OCI-LY1 (cell line): Measurements from ENCODE around the gene OSER1.

Experiments used
- H2AFZ ChIP-seq: fragments of 200-600 bp; sonication (generic), shearing (Covaris generic); 2 replicates; pipeline ENCODE4 v1.6.0; 2014; ENCODE audit warnings: antibody characterized with exemption, mild to moderate bottlenecking, low read length
- H3F3A ChIP-seq: fragments of 200-600 bp; sonication (generic), shearing (Covaris generic); 2 replicates; pipeline ENCODE4 v1.6.0; 2014; ENCODE audit warnings: mild to moderate bottlenecking, antibody characterized with exemption, low read length, moderate library complexity; ENCODE audit not compliant: insufficient read depth
- H3K27ac ChIP-seq: fragments of 200-600 bp; sonication (generic); 2 replicates; pipeline ENCODE4 v1.5.1; 2014; ENCODE audit warnings: low read length, mixed run types, mild to moderate bottlenecking, low read depth; ENCODE audit not compliant: poor library complexity, severe bottlenecking
- H3K27me3 ChIP-seq: fragments of 200-600 bp; sonication (generic); 2 replicates; pipeline ENCODE4 v1.6.0; 2014; ENCODE audit warnings: antibody characterized with exemption, mild to moderate bottlenecking, low read length, moderate library complexity; ENCODE audit not compliant: insufficient read depth
- H3K36me3 ChIP-seq: fragments of 200-600 bp; sonication (generic); 2 replicates; pipeline ENCODE4 v1.6.1; 2014; ENCODE audit warnings: mild to moderate bottlenecking, antibody characterized with exemption, low read length, moderate library complexity, mixed read lengths; ENCODE audit not compliant: insufficient read depth
- H3K4me1 ChIP-seq: fragments of 200-600 bp; sonication (generic); 2 replicates; pipeline ENCODE4 v1.5.1; 2014; ENCODE audit warnings: mild to moderate bottlenecking, low read length, moderate library complexity; ENCODE audit not compliant: insufficient read depth, severe bottlenecking
- H3K4me2 ChIP-seq: fragments of 200-600 bp; sonication (generic), shearing (Covaris generic); 2 replicates; pipeline ENCODE4 v1.6.1; 2014; ENCODE audit warnings: low read length
- H3K4me3 ChIP-seq: fragments of 200-600 bp; sonication (generic); 2 replicates; pipeline ENCODE4 v1.5.1; 2014; ENCODE audit warnings: low read length, low read depth, mild to moderate bottlenecking, mixed read lengths; ENCODE audit not compliant: poor library complexity, severe bottlenecking
- H3K79me2 ChIP-seq: fragments of 200-600 bp; shearing (Covaris generic); 2 replicates; pipeline ENCODE4 v1.6.1; 2016; ENCODE audit warnings: mixed run types, low read length, mixed read lengths; ENCODE audit not compliant: insufficient read depth
- H3K9ac ChIP-seq: fragments of 200-600 bp; sonication (generic), shearing (Covaris generic); 2 replicates; pipeline ENCODE4 v1.6.1; 2014; ENCODE audit warnings: mild to moderate bottlenecking, low read length, mixed read lengths
- H3K9me2 ChIP-seq: fragments of 200-600 bp; sonication (generic), shearing (Covaris generic); 2 replicates; pipeline ENCODE4 v1.6.1; 2014; ENCODE audit warnings: low read depth, mild to moderate bottlenecking, low read length, mixed read lengths
- H3K9me3 ChIP-seq: fragments of 200-600 bp; shearing (Covaris generic); 2 replicates; pipeline ENCODE4 v1.6.1; 2014; ENCODE audit warnings: low read length, mixed read lengths
- H4K20me1 ChIP-seq: fragments of 200-600 bp; sonication (generic), shearing (Covaris generic); 2 replicates; pipeline ENCODE4 v1.6.0; 2016; ENCODE audit warnings: mild to moderate bottlenecking, low read length; ENCODE audit not compliant: insufficient read depth
- EZH2 ChIP-seq: fragments of 200-600 bp; sonication (generic), shearing (Covaris generic); IDR thresholded peaks from 2 replicates; pipeline ENCODE4 v1.8.0; 2017; ENCODE audit warnings: borderline replicate concordance, mixed run types, mild to moderate bottlenecking, antibody characterized with exemption, low read length, moderate library complexity, mixed read lengths
- TF ChIP-seq, protein P1 (sequence below): fragments of 200-600 bp; sonication (generic), shearing (Covaris generic); IDR thresholded peaks from 2 replicates; pipeline ENCODE4 v1.5.1; 2017; ENCODE audit warnings: mild to moderate bottlenecking, antibody characterized with exemption, low read length, moderate library complexity, mixed read lengths

OSER1 gene

DNA sequence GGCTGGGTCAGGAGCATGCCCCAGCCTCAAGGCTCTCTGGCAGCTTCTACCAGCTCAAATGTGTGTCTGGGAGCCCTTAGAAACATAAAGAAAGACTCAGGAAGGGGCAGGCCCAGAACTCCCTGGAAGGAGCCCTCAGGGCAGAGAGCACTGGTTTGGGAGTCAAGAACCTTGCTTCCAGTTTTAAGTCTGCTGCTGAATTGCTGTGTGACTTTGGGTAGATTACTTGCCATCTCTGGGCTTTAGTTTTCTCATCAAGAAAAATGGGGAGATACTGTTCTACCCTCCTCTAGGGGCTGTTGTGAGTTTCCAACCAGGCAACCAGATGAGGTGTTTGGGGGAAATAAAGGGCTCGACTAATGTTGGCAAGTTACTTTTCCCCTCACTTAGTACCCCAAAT lies 45.4 kb upstream of the OSER1 start:
- TF ChIP-seq, protein P1, sequence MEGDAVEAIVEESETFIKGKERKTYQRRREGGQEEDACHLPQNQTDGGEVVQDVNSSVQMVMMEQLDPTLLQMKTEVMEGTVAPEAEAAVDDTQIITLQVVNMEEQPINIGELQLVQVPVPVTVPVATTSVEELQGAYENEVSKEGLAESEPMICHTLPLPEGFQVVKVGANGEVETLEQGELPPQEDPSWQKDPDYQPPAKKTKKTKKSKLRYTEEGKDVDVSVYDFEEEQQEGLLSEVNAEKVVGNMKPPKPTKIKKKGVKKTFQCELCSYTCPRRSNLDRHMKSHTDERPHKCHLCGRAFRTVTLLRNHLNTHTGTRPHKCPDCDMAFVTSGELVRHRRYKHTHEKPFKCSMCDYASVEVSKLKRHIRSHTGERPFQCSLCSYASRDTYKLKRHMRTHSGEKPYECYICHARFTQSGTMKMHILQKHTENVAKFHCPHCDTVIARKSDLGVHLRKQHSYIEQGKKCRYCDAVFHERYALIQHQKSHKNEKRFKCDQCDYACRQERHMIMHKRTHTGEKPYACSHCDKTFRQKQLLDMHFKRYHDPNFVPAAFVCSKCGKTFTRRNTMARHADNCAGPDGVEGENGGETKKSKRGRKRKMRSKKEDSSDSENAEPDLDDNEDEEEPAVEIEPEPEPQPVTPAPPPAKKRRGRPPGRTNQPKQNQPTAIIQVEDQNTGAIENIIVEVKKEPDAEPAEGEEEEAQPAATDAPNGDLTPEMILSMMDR, result no peak
- no peak for TF ChIP-seq EZH2
- Histone ChIP-seq H4K20me1 (no peaks in the 10 kb centered on the region), H3K27ac (no peak overlapping the region), H3K4me1 (no peaks in the 10 kb centered on the region), H3K4me3 (no peak overlapping the region), H3K9ac (no peak overlapping the region), H3K9me3 (no peaks in the 10 kb centered on the region), H3K79me2 (no peaks in the 10 kb centered on the region), H3K27me3 (no peaks in the 10 kb centered on the region; the same call in 1 of the 2 replicates), H3F3A (no peaks in the 10 kb centered on the region), H2AFZ (no peak overlapping the region), H3K9me2 (no peaks in the 10 kb centered on the region), H3K36me3 (no peaks in the 10 kb centered on the region), H3K4me2 (no peak overlapping the region)

GRCh38 chr20:44254073-44254472 lies 43.5 kb upstream of the OSER1 start:
- H3K27ac ChIP-seq, result no peak overlapping the region
- no peaks in the 10 kb centered on the region; the same call in 1 of the 2 replicates for H3K27me3 ChIP-seq
- no peaks in the 10 kb centered on the region for H4K20me1 ChIP-seq
- H3K36me3 ChIP-seq, result no peaks in the 10 kb centered on the region
- no peak for TF ChIP-seq EZH2
- TF ChIP-seq, protein P1, result no peak
- H2AFZ ChIP-seq, result no peak overlapping the region
- no peak overlapping the region for H3K9ac ChIP-seq
- H3F3A ChIP-seq, result no peaks in the 10 kb centered on the region
- no peak overlapping the region for H3K4me3 ChIP-seq
- no peaks in the 10 kb centered on the region for H3K9me3 ChIP-seq
- H3K4me1 ChIP-seq, result no peaks in the 10 kb centered on the region
- H3K9me2 ChIP-seq, result no peaks in the 10 kb centered on the region
- H3K4me2 ChIP-seq, result no peak overlapping the region
- H3K79me2 ChIP-seq, result no peaks in the 10 kb centered on the region

GRCh38 chr20:44253528-44253927 lies 43.0 kb upstream of the OSER1 start:
- Histone ChIP-seq H3K4me3 (no peak overlapping the region), H3K4me1 (no peaks in the 10 kb centered on the region), H3K9ac (no peak overlapping the region), H2AFZ (no peak overlapping the region), H3K27ac (no peak overlapping the region), H3K79me2 (no peaks in the 10 kb centered on the region), H3K36me3 (no peaks in the 10 kb centered on the region), H3F3A (no peaks in the 10 kb centered on the region), H4K20me1 (no peaks in the 10 kb centered on the region), H3K4me2 (no peak overlapping the region), H3K9me3 (no peaks in the 10 kb centered on the region), H3K9me2 (no peaks in the 10 kb centered on the region), H3K27me3 (no peaks in the 10 kb centered on the region; the same call in 1 of the 2 replicates)
- no peak for TF ChIP-seq EZH2
- TF ChIP-seq, protein P1, result no peak
